Fibroblast of skin of left quadriceps (primary cell): ENCODE data around the gene SPDYE1.

Experiments
- DNase-seq, 2 experiments: peaks; one replicate each; pipeline ENCODE4 v3.0.0-alpha.2; 2013; ENCODE audit warnings: low read depth in 2 of 2

The SPDYE1 gene

GRCh38 chr7:44042221-44042620 is 44.5 kb downstream of the SPDYE1 start:
- no peak for DNase-seq

DNA sequence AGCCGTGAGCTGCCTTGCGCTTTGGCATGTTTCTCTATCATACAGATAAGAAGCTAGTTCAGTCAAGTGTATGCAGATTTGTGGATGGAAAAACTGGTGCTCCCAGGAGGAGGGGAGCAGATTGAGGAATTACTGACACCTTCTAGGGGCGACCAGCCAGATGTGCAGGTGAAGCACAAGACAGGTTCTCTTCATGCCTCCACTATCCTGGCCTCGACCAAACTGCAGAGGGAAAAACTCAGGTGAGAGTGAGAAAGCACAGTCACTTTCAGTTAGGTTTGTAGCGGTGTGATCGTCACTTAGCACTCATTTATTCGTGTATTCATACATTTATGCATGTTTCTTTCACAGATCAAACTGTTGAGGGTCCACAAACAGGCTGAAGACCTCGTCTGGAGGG is 46.2 kb downstream of the SPDYE1 start:
- no peak for DNase-seq

DNA sequence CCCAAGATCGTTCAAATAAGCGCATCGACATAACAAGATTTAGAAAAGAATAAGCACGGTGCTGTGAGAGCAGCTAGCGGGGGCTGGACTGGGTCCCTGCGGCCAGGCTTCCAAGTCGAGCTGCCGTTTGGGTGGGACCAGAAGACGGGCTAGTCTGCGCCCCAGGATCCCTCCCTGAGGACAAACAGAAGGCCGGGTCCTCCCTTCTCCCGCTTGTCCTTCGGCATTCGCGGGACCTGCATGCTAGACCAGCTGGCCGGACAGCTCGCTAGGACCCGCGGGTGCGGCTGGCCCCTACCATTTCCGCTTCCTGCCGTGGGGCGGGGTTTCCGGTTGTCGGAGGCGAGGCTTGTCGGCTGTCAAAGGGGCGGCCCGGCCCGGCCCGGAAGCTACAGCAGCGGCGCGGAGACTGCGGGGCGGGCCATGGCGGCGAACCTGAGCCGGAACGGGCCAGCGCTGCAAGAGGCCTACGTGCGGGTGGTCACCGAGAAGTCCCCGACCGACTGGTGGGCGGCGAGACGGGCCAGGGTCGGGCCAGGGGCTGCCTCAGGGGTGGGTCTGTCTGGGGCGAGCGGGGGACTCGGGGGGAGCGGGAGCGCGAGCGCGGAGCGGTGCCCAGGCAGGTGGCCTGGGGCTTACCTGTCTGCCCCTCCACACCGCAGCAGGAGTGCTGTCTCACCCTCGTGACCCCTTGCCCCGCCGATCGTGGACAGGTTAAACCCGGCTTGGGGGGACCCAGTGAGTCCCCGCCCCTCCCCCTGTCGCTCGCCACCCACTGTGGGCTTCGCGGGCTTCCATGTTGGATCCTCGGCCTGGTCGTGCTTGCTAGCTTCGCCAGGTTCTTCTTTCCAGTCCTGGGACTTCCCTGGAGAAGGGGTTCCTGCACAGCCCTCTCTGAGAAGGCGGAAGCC is 46.9 kb downstream of the SPDYE1 start, which contains the start of gene DBNL:
Gene DBNL (plus strand): TSS at position 388 of the 911 bp plus-strand sequence. CDS start 36 bp downstream, at position 424.
- DNase-seq: peak; percentile 39 to 50

- DNase-seq: no peak
These were observed 47.7 kb downstream of the SPDYE1 start for GRCh38 chr7:44045226-44046014.

GRCh38 chr7:44046321-44047061 is 48.8 kb downstream of the SPDYE1 start:
- no peak for DNase-seq

- no peak for DNase-seq
These were observed 50.5 kb downstream of the SPDYE1 start for GRCh38 chr7:44048031-44048795.

DNA sequence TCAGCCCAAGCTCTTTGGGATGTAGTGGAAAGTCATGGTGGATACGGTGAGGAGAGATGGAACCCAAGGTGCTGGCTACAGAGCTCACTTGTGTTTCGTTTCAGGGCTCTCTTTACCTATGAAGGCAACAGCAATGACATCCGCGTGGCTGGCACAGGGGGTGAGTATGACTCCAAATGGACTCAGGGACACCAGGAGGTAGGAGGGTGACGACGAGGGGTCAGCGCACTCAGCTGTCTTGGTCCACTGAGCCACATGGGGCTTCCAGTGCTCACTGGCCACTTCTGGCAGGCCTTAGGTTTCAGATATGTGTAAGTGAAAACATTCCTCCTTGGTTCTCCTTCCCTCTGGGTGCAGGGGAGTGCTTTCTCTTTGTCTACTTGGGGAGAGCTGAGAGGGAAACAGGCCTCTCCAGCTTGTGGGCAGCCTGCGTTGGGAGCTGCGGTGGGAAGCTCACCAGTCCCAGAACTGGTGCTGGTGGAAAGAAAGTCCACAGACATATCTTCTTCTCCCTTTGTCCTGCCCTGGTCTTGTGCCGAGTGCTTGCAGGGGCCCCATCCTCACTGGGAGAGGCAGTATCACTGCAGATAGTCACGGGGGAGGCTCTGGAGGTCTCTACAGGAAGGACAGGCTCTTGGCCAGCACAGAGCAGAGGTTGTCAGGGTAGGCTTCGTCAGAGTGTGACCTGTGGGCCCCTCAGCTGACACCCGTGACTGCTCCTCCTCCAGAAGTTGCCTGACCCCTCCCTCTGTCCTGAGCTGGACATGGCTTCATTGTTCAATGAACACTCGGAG is 52.6 kb downstream of the SPDYE1 start:
- DNase-seq: no peak

DNA sequence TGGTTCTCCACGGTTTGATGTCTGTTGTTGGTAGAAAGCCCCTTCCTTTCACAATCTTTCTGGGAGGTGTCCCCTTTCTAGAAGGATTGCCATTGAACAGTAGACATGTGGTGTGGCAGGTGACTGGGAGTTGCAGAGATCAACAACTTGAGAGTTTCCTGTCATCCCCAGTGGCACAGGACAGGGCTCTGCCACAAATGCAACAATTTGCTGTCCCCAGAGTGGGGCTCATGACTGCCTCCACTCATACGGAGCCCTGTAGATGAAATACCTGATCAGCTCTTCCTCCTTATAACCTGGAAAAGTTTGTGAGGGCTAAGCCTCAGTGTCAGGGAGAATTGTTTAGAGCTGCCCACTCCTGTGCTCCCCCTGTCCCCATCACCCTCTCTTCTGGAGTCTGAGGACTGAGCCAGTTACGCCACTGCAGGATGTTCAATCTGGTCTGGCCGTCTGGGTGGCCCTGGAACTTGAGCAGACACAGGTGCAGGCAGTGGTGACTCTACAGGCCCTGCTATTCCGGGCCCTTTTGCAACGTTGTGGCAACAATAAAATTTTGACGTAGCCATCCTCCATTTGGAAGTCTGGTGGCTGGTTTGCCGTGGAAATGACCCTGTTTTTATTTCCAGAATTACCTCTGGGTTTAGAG is 53.3 kb downstream of the SPDYE1 start:
- DNase-seq: no peak

GRCh38 chr7:44051611-44052220 is 54.0 kb downstream of the SPDYE1 start:
- no peak for DNase-seq

DNA sequence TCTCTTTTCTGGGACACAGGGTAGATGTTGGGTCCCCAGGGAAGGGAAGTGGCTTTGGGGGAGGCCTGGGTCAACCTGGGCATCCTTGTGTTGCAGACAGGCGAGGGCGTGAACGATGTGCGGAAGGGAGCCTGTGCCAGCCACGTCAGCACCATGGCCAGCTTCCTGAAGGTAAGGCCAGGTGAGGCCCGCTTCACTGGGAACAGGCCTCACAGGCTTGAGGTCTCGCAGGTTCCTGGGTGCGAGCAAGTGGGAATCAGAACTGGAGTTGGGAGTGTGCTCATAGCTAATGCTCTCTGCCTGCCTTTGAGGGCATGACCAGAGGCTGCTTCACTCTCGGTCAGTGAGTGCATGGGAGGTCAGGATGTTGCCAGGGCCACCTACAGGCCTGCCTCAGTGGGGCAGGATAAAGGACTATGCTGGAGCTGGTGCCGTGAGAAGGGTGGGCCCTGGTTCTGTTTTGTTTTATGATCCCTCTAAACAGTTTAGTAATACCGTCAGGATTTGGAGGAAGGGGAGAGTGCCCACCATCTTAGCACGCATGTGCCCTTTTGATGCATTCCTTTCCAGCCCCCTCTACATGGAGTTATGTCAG is 55.2 kb downstream of the SPDYE1 start:
- no peak for DNase-seq

- no peak for DNase-seq
These were observed 59.0 kb downstream of the SPDYE1 start for GRCh38 chr7:44056681-44057080.

DNA sequence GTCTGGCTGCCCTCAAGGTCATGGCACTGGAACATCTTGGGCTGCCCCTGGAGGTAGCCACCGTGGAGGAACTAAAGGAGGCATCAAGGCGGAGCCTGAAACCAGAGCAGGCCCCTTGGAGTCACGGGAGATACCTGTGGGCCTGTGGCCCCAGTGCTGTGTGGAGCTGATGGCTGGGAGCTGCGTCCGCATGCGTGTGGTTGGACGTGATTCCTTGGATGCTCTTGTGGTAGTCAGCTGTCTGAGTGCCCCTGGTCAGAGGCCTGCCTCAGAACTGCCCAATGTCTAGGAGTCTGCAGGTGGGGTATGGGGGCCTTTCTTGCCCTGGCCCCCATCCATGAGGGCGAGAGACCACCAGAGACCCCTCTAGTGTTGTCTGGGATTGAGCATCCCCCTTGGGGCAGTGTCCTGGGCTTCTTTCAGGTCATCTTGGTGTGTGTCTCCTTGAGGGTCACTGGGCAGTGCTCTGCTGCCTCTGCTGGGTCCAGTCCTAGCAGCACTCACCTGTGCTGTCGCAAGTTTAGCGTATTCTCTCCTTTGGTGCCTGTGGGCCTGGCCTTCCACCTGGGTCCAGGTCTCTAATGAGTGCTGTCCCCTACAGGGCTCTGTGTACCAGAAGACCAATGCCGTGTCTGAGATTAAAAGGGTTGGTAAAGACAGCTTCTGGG is 59.6 kb downstream of the SPDYE1 start:
- no peak for DNase-seq

GRCh38 chr7:44057849-44058758 is 60.4 kb downstream of the SPDYE1 start:
- DNase-seq: no peak

- DNase-seq: no peak
These were observed 61.1 kb downstream of the SPDYE1 start for GRCh38 chr7:44058759-44059218.

DNA sequence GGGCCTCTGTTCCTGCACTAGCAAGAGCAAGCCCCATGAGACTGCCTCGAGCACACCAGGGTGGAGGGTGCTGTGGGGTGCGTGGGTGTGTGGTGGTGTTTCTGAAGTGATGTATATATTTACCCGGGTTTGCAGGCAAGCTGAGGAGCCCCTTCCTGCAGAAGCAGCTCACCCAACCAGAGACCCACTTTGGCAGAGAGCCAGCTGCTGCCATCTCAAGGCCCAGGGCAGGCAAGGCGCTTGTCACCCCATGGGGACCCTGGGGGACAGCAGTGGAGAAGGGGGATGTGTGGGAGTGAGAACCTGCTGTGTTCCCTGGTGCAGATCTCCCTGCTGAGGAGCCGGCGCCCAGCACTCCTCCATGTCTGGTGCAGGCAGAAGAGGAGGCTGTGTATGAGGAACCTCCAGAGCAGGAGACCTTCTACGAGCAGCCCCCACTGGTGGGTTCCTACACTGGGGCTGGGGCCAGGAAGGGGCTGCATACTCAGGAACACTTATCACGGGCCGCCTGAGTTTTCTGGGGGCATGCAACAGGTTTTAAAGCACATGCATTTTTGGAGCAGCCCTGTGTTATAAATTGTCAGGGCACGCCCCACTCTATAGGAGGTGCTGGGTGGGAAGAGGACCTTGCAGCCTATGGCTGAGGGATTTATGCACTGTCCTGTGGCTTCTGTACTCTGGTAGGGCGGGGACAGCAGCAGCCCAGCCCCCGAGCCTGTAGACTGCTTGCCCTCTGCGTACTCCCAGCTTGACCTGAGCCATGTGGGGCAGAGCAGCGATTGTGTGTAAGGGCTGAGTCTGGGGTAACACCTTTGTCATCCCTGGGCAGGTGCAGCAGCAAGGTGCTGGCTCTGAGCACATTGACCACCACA is 61.8 kb downstream of the SPDYE1 start:
- DNase-seq: no peak
